Astrocyte of the spinal cord (primary cell): ENCODE data around the gene RASGRP4.

Experiments used
- DNase-seq: peaks from one replicate; pipeline ENCODE4 v3.0.0; 2011; ENCODE audit warnings: low read depth, low spot score
- H3K4me3 ChIP-seq: 2 replicates; pipeline ENCODE4 v1.5.1; 2011; ENCODE audit warnings: low read depth, mild to moderate bottlenecking, low read length, moderate library complexity
- CTCF ChIP-seq: IDR thresholded peaks from 2 replicates; pipeline ENCODE4 v1.5.1; 2012; ENCODE audit warnings: low read depth, mild to moderate bottlenecking, low read length, inconsistent platforms
- in situ Hi-C: cut with HindIII; loops from 2 replicates; pipeline ENCODE4 v1.10.0; 2017; ENCODE audit warnings: low sequenced_read_pairs

RASGRP4 gene

GRCh38 chr19:38386300-38386970, 39.6 kb downstream of the RASGRP4 start:
- H3K4me3 ChIP-seq, result no peak overlapping the region
- no peak for DNase-seq
- in situ Hi-C loops, result no loop called here
- no peak for TF ChIP-seq CTCF

DNA sequence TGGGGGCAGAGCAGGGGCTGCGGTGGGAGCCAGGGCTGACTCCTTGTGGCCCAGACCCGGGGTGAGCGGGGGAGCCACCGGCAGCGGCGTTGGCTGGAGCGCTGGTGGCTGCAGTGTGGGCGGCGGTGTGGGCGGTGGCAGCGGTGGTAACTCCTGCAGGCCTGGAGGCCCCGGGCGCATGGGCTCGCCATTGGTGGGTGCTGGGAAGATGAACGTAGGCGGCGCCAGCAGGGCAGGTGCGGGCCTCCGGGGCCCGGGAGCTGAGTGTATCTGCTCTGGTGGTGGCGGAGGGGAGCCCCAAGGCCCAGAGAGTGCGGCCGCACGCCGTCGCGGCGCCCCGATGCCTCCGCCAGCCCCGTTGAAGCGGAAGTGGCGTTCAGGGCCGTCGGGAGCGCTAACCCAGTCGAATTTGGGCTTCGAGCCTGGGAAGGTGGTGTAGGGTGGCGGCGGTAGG, 40.2 kb downstream of the RASGRP4 start:
- DNase-seq, result no peak
- no peak overlapping the region for H3K4me3 ChIP-seq
- in situ Hi-C loops, result no loop called here
- TF ChIP-seq CTCF, result no peak

GRCh38 chr19:38385057-38385803, 40.8 kb downstream of the RASGRP4 start:
- in situ Hi-C loops, result no loop called here

GRCh38 chr19:38384209-38385027, 41.6 kb downstream of the RASGRP4 start:
- DNase-seq, result peak; percentile 21
- in situ Hi-C loops, result no loop called here
- no peak overlapping the region for H3K4me3 ChIP-seq
- peak; percentile 59 for TF ChIP-seq CTCF

More at GRCh38 chr19:38385057-38385803, 40.8 kb downstream of the RASGRP4 start:
- no peak for DNase-seq
- no peak for TF ChIP-seq CTCF
- H3K4me3 ChIP-seq, result no peak overlapping the region

GRCh38 chr19:38383743-38384142, 42.3 kb downstream of the RASGRP4 start:
- in situ Hi-C loops, result no loop called here
- DNase-seq, result no peak
- H3K4me3 ChIP-seq, result no peak overlapping the region
- TF ChIP-seq CTCF, result no peak

DNA sequence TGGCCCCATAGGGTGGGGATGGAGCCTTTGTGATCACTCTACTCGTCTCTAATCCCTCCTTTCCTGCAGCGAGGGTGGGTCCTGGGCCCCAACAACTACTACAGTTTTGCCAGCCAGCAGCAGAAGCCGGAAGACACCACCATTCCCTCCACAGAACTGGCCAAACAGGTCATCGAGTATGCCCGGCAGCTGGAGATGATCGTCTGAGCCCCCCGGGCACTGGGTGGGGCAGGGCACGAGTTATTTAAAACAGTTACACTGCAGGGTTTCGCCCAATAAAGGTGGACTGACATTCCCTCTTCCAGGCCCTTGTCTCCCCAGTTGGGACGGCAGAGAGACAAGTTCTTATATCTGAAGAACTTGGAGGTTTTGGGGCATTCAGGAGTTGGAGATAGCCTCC, 42.8 kb downstream of the RASGRP4 start:
- no peak for DNase-seq
- in situ Hi-C loops, result no loop called here
- no peak overlapping the region for H3K4me3 ChIP-seq
- no peak for TF ChIP-seq CTCF
